ENCODE data around the gene SV2A. TPM values are rescaled to one million over a fixed set of nuclear protein-coding genes. Genes with fewer than 3 reads are reported as not detected.
"Not testable (repeated sequence)": the region's sequence is repeated elsewhere in the genome, so short reads cannot be mapped to it uniquely, and the experiment has no call there.

Gene SV2A
- total RNA-seq, 1 donor from 2014 or later, result 16.0 TPM

GRCh38 chr1:149962736-149963135 is 45.1 kb upstream of the SV2A start:
- Mint-ChIP-seq H3K27ac (ENCODE audit: unreplicated experiment) (peak overlapping the region; percentile 78), H3K4me3 (ENCODE audit: unreplicated experiment) (no peak overlapping the region), H3K4me1 (ENCODE audit: low read depth) (peaks cover 14% of the 10 kb centered on the region), H3K36me3 (ENCODE audit: low read depth) (peaks cover 37% of the 10 kb centered on the region), H3K9me3 (ENCODE audit: low read depth) (peaks cover 3% of the 10 kb centered on the region), H3K27me3 (ENCODE audit: low read depth) (no peaks in the 10 kb centered on the region)
- DNase-seq (ENCODE audit: low spot score), result no peak
- no peak for TF ChIP-seq CTCF (IDR thresholded peaks at IDR 0.05)

- peaks cover 3% of the 10 kb centered on the region for H3K9me3 Mint-ChIP-seq (ENCODE audit: low read depth)
- H3K27me3 Mint-ChIP-seq (ENCODE audit: low read depth), result no peaks in the 10 kb centered on the region
- H3K4me1 Mint-ChIP-seq (ENCODE audit: low read depth), result peaks cover 14% of the 10 kb centered on the region
- no peak for DNase-seq (ENCODE audit: low spot score)
- TF ChIP-seq CTCF (IDR thresholded peaks at IDR 0.05), result peak; percentile 92
- peaks cover 37% of the 10 kb centered on the region for H3K36me3 Mint-ChIP-seq (ENCODE audit: low read depth)
- peak overlapping the region; percentile 78 for H3K27ac Mint-ChIP-seq (ENCODE audit: unreplicated experiment)
- no peak overlapping the region for H3K4me3 Mint-ChIP-seq (ENCODE audit: unreplicated experiment)
Observed at GRCh38 chr1:149962039-149962647, 44.5 kb upstream of the SV2A start.

DNA sequence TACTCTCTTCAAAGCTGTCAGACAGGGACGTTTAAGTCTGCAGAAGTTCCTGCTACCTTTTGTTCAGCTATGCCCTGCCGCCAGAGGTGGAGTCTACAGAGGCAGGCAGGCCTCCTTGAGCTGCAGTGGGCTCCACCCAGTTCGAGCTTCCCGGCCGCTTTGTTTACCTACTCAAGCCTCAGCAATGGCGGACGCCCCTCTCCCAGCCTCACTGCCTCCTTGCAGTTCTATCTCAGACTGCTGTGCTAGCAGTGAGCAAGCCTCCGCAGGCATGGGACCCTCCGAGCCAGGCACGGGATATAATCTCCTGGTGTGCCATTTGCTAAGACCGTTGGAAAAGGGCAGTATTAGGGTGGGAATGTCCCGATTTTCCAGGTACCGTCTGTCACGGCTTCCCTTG is 39.9 kb upstream of the SV2A start:
- H3K4me3 Mint-ChIP-seq (ENCODE audit: unreplicated experiment); DNase-seq (ENCODE audit: low spot score); H3K27me3 Mint-ChIP-seq (ENCODE audit: low read depth); H3K9me3 Mint-ChIP-seq (ENCODE audit: low read depth); H3K27ac Mint-ChIP-seq (ENCODE audit: unreplicated experiment); H3K4me1 Mint-ChIP-seq (ENCODE audit: low read depth): not testable (repeated sequence)
- peaks cover 49% of the 10 kb centered on the region for H3K36me3 Mint-ChIP-seq (ENCODE audit: low read depth)

- peaks cover 33% of the 10 kb centered on the region for H3K36me3 Mint-ChIP-seq (ENCODE audit: low read depth)
- no peak overlapping the region for H3K4me3 Mint-ChIP-seq (ENCODE audit: unreplicated experiment)
- TF ChIP-seq CTCF (IDR thresholded peaks at IDR 0.05), result no peak
- no peaks in the 10 kb centered on the region for H3K27me3 Mint-ChIP-seq (ENCODE audit: low read depth)
- no peak for DNase-seq (ENCODE audit: low spot score)
- peak overlapping the region; percentile 29 for H3K27ac Mint-ChIP-seq (ENCODE audit: unreplicated experiment)
- H3K9me3 Mint-ChIP-seq (ENCODE audit: low read depth), result no peaks in the 10 kb centered on the region
- H3K4me1 Mint-ChIP-seq (ENCODE audit: low read depth), result no peaks in the 10 kb centered on the region
Observed at GRCh38 chr1:149949911-149950310, 32.3 kb upstream of the SV2A start.

DNA sequence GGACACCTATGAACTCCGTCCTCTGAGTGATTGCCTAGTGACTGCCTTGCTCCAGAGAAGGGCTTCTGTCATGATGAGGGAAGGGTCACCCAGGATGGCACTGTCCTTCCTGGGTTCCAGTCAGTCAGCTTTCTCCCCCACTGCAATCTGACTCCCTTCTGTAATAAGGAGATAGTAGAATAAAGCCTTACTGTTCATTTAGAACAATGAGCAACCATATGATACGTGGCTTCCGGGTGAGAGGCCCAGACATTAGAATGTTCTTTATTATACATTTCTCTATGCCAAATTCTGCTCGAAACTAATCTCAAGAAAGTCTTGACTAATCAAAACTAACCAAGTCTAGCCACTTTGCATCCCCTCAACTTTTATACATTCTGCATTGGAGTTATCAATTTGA is 27.6 kb upstream of the SV2A start:
- Mint-ChIP-seq H3K4me3 (ENCODE audit: unreplicated experiment) (no peak overlapping the region), H3K9me3 (ENCODE audit: low read depth) (no peaks in the 10 kb centered on the region), H3K4me1 (ENCODE audit: low read depth) (peaks cover 5% of the 10 kb centered on the region), H3K27me3 (ENCODE audit: low read depth) (no peaks in the 10 kb centered on the region), H3K27ac (ENCODE audit: unreplicated experiment) (no peak overlapping the region), H3K36me3 (ENCODE audit: low read depth) (peaks cover 23% of the 10 kb centered on the region)
- DNase-seq (ENCODE audit: low spot score), result no peak
- no peak for TF ChIP-seq CTCF (IDR thresholded peaks at IDR 0.05)

- Mint-ChIP-seq H3K27ac (ENCODE audit: unreplicated experiment) (no peak overlapping the region), H3K9me3 (ENCODE audit: low read depth) (no peaks in the 10 kb centered on the region), H3K36me3 (ENCODE audit: low read depth) (peaks cover 17% of the 10 kb centered on the region), H3K4me1 (ENCODE audit: low read depth) (peaks cover 25% of the 10 kb centered on the region), H3K27me3 (ENCODE audit: low read depth) (no peaks in the 10 kb centered on the region), H3K4me3 (ENCODE audit: unreplicated experiment) (no peak overlapping the region)
- DNase-seq (ENCODE audit: low spot score), result no peak
- TF ChIP-seq CTCF (IDR thresholded peaks at IDR 0.05), result no peak
Observed at GRCh38 chr1:149942885-149943284, 25.2 kb upstream of the SV2A start.
